ENCODE data around the gene VCPKMT.

The VCPKMT gene

DNA sequence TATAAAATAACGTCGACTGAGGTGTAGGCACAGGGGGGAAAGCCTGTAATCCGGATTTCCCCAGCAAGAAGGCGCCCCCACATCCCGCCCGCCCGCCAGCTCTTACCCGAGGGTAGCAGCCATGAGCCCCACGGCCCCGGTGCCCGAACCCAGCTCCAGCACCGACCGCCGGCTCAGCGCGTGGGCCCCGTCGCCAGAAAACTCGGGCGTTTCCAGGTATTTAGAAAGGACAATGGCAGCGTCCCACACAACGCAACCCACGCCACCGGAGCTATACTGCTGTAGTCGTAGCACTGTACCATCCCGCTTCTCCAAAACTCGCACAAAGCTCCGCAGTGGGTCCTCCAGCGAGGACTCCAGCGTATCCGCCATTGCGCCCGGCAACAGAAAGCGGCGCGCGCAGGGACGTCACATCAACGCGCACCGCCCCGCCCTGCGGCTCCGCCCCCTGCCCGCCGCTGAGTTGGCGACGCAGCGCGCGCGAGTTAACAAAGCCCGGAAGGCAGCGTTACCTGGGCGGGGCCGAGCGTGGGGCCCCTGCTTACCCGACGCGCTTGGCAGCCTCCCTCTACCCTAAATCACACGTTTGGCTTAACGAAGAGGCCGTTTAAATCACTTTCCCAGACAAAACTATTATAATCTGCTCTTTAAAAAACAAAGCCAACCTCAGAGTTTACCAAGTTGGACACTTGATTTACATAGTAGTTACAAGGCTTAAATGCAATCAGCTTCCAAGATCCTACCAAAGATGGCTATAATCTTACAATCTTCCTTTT lies at the start of gene VCPKMT:
Gene VCPKMT, minus strand, starts transcription at position 392 of the 776 bp plus-strand sequence. Its CDS starts 20 bp downstream, at position 372.
- peak; percentile 84 for DNase-seq (ENCODE audit: low spot score)

- DNase-seq (ENCODE audit: low spot score) = no peak
Observed at GRCh38 chr14:50156111-50156510, 39.7 kb upstream of the VCPKMT start.

DNA sequence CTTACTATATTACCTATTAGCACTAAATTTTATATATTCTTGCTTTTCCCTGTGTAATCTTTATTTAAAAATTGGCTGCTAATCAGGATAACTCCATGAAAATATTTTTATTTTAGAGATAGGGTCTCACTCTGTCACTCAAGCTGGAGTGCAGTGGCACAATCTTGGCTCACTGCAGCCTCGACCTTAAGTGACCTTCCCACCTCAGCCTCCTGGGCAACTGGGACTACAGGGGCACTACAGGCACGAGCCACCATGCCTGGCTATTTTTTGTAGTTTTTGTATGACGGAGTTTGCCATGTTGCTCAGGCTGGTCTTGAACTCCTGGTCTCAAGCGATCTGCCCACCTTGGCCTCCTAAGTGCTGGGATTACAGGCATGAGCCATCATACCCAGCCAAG lies 32.4 kb upstream of the VCPKMT start:
- no peak for DNase-seq (ENCODE audit: low spot score)

- DNase-seq (ENCODE audit: low spot score) = no peak
Observed at GRCh38 chr14:50139192-50139591, 22.8 kb upstream of the VCPKMT start.

DNA sequence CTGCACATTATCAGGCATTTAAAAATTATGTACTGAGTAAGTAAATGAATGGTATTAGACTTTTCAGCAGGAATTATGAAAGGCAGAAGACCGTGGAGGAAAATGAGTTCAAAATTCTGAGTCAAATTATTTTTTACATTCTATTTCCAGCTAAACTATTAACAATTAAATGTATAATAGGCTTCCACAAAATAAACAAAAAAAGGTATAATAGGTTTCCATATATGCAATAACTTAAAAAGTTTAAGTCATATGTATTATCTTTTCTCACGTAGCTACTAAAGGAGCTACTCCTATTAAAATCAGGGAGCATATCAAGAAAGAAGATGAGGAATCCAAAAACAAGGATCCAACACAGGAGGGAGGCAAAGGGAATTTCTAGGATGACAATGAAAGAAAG lies 11.4 kb upstream of the VCPKMT start:
- no peak for DNase-seq (ENCODE audit: low spot score)

DNA sequence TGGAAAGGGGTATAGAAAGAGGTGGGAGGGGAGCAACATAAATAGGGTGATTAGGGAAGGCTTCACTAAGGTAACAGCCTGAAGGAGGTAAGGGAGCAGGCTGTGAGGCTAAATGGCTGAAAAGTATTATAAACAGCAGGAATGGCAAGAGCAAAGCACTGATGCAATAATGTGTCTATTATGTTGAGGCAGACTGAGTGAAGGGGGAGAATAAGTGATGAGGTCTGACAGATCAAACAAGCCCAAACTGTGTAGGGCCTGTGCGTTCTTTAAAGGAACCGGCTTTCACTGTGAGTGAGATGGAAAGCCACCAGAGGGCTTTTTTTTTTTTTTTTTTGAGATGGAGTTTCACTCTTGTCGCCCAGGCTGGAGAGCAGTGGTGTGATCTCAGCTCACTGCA lies 6.7 kb upstream of the VCPKMT start:
- no peak for DNase-seq (ENCODE audit: low spot score)

DNA sequence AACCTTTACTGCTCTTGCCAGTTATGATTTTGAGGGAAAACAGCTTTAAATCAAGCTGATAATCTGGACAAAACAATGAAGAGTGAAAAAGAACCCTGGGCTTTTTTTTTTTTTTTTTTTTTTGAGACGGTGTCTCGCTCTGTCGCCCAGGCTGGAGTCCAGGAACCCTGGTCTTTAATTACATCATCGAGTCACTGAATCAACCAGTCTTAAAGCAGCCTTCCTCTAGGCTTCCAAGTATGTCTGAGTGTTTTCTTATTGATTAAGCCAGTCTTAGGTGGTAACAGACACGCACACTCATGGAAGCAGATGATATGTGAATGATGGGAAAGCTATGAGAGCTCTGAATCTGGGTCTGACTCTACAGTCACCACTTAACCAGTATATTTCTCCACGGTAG lies 5.9 kb upstream of the VCPKMT start:
- no peak for DNase-seq (ENCODE audit: low spot score)

DNA sequence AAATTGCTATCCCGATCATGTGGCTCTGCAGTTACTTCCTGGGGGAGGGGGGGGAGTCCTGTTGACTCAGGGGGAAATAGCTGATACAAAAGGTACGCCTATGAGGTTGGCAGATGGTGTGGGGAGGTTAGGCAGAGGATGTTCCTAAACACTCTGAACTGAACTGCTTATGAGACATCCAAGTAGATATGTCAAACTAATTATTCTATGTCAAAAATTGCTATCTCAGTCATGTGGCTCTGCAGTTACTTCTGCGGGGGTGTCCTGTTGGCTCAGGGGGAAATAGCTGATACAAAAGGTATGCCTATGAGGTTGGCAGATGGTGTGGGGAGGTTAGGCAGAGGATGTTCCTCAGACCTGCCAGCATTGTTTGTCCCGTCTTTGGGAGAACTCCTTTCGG lies 5.1 kb upstream of the VCPKMT start:
- DNase-seq (ENCODE audit: low spot score) = no peak

GRCh38 chr14:50117456-50117855 lies 1.1 kb upstream of the VCPKMT start:
- DNase-seq (ENCODE audit: low spot score) = no peak

DNA sequence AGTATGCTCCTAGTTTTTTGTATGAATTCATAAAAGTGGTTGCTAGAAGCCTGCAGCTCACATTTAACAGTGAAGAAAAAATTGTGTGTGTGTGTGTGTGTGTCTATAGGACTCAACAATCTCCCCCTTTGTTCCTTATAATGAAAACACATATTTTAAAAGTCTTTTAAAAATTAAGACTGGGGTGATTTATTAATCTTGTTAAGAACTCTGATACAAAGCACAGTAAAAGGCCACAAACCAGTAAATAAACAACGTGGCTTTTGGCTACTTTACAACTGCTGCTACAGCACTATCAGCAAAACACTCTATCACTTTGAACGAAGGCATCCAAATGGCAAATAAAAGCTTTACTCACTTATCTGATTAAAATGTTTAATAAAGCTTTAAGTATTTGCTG lies 594 bp upstream of the VCPKMT start:
- no peak for DNase-seq (ENCODE audit: low spot score)

DNA sequence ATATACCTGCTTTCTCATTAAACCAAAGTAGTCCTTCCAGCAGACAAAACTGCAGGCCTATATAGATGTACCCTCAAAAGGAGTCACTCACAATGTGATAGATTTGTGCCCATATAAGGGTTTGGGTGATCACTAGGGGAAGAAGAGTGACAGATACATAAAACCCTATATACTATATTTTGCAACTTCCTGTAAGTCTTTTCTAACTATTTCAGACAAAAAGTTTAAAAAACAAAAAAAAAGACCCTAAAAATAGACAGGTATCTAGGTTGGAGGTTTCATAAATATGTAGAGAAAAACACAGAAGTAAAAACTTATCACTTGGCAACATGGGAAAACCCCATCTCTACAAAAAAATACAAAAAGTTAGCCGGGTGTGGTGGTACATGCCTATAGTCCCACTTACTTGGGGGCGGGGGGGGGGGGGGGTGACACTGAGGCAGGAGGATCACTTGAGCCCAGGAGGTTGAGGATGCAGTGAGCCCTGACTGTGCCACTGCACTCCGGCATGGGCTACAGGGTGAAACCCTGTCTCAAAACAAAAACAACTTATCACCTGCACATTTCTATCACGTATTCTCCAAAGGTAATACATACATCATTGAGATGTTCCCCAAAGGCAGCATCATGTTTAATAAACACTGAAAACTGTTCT lies 2.9 kb downstream of the VCPKMT start:
- no peak for DNase-seq (ENCODE audit: low spot score)

DNA sequence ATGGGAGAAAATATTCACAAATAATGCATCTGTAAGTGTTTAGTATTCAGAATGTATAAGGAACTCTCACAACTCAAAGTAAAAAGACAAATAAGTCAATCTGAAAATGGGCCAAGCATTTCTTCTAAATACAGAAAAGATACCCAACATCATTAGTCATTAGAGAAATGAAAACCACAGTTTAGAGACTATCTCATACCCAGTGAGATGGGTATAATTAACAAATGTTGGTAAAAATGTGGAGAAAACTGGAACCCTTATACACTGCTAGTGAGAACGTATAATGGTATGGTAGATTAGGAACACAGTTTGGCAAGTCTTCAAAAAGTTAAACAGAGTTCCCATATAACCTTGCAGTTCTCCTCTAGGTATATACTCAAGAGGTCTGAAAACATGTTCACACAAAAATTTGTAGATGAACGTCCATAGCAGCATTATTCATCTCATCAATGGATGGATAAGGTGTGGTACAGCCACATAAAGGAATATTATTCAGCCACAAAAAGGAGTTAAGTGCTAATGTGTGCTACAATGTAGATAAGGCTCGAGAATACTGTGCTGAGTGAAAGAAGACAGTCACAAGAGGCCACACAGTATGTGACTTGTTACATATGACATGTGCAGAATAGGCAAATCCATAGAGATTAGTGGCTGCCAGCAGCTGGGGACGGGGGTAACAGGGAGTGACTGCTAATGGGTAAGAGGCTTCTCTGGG lies 5.9 kb downstream of the VCPKMT start:
- DNase-seq (ENCODE audit: low spot score) = no peak

DNA sequence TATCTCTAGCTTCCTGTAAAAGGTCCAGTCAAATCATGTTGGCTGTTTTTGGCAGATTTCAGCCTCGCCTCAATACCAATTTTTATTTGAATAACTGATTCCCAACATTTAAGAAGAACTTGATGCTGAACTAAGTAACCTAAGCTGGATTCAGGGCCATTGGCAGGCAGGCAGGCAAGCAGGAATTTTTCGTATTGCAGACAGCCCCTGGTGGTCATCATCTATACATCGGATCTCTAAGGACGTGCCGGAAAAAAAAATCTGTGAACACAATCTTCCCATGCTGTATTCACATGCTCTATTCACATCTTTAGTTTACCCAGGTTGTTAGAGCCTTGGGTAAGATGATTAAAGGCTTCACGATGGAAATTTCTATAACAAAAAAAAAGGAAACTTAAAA lies 7.0 kb downstream of the VCPKMT start:
- DNase-seq (ENCODE audit: low spot score) = peak; percentile 13

DNA sequence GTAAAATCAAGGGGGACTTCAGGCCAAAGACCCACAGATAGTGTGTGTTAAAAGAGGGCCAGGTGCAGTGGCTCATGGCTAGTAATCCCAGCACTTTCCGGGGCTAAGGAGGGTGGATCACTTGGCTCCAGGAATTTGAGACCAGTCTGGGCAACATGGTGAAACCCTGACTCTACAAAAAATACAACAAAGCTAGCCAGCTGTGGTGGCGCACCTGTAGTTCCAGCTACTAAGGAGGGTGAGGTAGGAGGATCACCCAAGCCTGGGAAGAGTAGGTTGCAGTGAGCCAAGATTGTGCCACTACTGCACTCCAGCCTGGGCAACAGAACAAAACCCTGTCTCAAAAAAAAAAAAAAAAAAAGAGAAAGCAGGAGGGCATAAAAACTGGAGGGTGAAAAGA lies 8.5 kb downstream of the VCPKMT start:
- no peak for DNase-seq (ENCODE audit: low spot score)

DNA sequence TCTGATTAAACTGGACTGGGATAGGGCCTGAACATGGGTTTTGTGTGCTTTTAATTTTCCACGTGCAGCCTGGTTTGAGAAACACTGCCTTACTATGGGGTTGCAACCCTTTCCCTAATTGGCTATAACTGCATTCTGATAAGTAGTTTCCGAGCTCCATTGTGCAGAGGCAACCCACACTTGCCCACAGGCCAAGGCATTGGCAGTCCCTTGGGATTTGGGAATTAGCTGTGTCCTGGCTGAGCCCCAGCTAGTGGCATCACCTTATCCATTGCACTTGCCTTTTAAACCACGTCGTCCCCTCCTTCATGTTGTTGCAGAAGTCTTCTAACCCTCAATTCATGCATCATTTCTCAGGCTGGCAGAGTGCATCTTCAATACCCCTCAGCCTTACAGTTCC lies 10.2 kb downstream of the VCPKMT start:
- no peak for DNase-seq (ENCODE audit: low spot score)

GRCh38 chr14:50103558-50103957 lies 12.8 kb downstream of the VCPKMT start:
- no peak for DNase-seq (ENCODE audit: low spot score)

DNA sequence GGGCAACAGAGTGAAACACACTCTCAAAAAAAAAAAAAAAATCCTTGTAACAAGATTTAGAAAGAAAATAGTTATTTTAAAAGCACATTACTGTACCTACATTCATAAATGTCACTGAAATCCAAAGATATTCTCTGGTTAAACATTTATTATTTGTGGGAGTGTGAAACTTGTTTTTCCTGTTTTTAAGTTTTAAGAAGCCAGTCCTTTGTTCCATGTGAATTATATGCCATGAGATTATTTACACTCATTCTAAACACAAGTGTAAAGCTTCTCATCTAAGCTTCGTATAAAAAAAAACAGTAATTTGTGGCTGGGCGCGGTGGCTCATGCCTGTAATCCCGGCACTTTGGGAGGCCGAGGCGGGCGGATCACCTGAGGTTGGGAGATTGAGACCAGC lies 15.0 kb downstream of the VCPKMT start:
- DNase-seq (ENCODE audit: low spot score) = no peak

DNA sequence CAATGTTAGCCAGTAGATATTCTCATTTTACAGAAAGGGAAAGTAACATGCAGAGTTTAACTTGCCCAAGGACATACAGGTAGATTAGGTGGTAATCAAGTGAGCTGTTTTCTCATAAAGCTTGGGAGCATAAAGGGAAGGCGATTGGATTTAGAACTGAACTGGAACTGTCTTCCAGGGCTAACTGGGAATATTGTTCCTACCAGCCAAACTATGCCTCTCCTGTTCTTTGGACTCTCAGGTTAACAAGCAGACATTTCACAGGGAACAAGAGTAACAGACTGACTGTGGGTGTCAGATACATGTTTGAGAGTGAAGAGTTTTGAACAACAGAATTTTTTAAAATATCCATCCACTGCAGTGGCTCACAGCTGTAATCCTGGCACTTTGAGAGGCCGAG lies 15.6 kb downstream of the VCPKMT start:
- no peak for DNase-seq (ENCODE audit: low spot score)

DNA sequence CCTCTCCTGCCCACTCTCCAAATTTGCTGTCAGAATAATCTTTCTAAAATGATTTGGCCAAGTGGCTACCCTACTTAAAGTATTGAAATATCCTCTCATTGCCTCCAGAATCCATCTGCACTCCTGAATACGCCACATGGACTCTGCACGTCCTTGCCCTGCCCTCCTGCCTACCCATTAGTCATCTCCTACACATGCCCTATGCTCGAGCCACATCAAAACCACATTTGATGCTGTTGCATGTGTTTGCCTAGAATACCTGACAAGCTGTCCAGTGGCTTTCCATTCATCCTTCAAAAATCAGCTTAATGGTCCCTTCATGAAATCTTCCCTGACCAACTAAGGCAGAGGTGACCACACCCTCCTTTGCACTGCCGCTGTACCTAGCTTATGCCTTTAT lies 17.0 kb downstream of the VCPKMT start:
- peak; percentile 95 for DNase-seq (ENCODE audit: low spot score)

DNA sequence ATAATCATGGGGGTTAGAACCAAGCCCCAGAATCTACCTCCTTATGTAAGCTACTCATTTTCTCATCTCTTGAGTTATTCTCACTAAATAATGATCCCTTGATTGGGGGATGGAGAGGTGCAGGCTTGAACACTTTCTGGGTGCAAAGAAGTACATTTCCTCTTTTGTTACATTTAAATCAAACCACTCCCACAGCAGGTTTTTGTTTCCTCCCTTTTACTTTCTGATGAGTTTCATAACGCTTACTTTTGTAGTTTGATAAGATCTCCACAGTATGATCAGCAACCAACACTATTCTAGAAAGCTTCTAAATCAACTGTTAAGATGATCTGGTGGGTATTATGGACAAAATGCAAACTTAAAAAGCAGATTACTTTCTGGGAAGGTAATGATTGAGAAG lies 20.5 kb downstream of the VCPKMT start:
- no peak for DNase-seq (ENCODE audit: low spot score)

- no peak for DNase-seq (ENCODE audit: low spot score)
Observed at GRCh38 chr14:50094056-50094755, 22.2 kb downstream of the VCPKMT start.

GRCh38 chr14:50093496-50093895 lies 22.9 kb downstream of the VCPKMT start:
- no peak for DNase-seq (ENCODE audit: low spot score)
